ENCODE measurements around the gene ZNF346.
A peak's percentile ranks its signal among the peaks of the same experiment; 100 is the strongest.
"Not testable (repeated sequence)": the region's sequence is repeated elsewhere in the genome, so short reads cannot be mapped to it uniquely, and the experiment has no call there.

The ZNF346 gene

DNA sequence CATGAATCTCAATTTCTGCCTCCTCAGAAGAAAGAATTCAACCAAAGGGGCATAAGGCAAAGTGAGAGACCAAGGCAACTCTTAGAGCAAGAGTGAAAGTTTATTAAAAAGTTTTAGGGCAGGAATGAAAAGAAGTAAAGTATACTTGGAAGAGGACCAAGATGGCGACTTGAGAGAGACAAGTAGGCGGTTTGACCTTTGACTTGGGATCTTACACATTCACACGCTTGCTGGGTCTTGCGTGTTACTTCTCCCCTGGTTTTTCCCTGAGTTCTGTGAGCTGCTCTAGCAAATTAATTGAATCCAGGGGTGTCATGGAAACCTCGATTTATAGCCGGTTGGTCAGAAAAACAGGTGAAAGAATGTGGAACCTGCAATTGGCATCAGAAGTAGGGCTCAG, 7.0 kb downstream of the ZNF346 start:
- Mint-ChIP-seq H3K36me3 (ENCODE audit: low read depth) (peaks cover 17% of the 10 kb centered on the region), H3K4me3 (no peak overlapping the region), H3K27ac (no peak overlapping the region), H3K27me3 (ENCODE audit: low read depth) (no peaks in the 10 kb centered on the region), H3K9me3 (peaks cover 4% of the 10 kb centered on the region), H3K4me1 (ENCODE audit: low read depth) (peaks cover 15% of the 10 kb centered on the region)

DNA sequence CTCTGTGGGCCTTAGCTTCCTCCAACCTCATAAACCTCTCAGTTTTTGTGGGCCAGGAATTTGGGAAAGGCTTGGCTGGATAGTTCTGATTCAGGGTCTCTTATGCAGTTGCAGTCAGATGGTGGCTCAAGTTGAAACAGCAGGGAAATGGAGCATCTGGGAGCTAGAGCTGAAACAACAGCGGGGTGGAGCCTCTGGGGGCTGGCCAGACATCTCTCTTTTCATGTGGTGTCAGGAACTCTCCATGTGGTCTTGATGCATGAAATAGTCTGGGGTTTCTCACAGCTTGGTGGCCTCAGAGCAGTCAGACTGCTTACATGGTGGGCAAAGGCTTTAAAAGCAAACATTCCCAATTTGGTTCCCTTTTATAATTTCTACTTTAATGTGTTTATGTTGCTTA, 13.5 kb downstream of the ZNF346 start:
- H3K4me3 Mint-ChIP-seq, result no peak overlapping the region
- peaks cover 4% of the 10 kb centered on the region for H3K9me3 Mint-ChIP-seq
- peaks cover 8% of the 10 kb centered on the region for H3K36me3 Mint-ChIP-seq (ENCODE audit: low read depth)
- H3K27me3 Mint-ChIP-seq (ENCODE audit: low read depth), result no peaks in the 10 kb centered on the region
- peaks cover 12% of the 10 kb centered on the region for H3K4me1 Mint-ChIP-seq (ENCODE audit: low read depth)
- no peak overlapping the region for H3K27ac Mint-ChIP-seq

DNA sequence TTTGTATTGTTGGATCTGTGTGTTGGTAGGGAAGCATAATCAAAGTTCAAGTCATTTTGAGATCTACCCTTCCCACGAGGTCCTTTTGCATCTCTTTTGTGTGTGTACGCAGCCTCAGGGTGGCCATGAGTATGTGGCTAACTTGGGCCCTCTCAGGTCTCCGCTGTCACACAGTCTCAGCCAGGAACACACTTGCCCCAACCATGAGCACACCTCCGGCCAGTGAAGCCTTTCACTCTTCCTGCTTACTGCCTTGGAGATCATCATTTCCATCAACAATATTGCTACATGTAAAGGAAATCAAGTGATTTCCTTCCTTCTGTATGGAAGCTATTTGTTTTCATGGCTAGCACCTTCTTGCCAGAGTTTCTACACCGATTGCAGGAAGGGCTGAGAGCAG, 13.9 kb downstream of the ZNF346 start:
- peaks cover 8% of the 10 kb centered on the region for H3K36me3 Mint-ChIP-seq (ENCODE audit: low read depth)
- peaks cover 11% of the 10 kb centered on the region for H3K4me1 Mint-ChIP-seq (ENCODE audit: low read depth)
- peak overlapping the region; percentile 19 for H3K27ac Mint-ChIP-seq
- no peak overlapping the region for H3K4me3 Mint-ChIP-seq
- H3K27me3 Mint-ChIP-seq (ENCODE audit: low read depth), result no peaks in the 10 kb centered on the region
- H3K9me3 Mint-ChIP-seq, result peaks cover 3% of the 10 kb centered on the region

DNA sequence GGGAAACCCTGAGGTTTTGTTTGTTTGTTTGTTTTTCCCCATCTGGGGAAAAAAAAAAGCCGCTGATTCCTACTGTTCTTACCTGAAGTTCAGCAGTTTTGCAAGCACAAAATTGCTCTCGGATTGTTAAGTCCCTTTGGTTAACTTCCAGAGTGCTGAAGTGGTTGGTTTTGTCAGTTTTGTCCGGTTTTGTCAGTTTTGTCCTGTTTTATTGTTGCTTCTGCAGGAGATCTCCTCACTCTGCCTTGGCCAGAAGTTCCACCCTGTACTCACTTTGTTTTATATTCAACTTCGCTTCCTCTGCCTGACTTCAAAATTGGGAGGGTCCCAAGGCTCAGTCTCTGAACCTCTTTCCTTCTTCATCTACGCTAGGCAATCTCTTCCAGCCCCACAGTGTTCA, 14.4 kb downstream of the ZNF346 start:
- no peak overlapping the region for H3K27ac Mint-ChIP-seq
- H3K36me3 Mint-ChIP-seq (ENCODE audit: low read depth), result peaks cover 9% of the 10 kb centered on the region
- H3K4me1 Mint-ChIP-seq (ENCODE audit: low read depth), result peaks cover 9% of the 10 kb centered on the region
- no peaks in the 10 kb centered on the region for H3K9me3 Mint-ChIP-seq
- no peak overlapping the region for H3K4me3 Mint-ChIP-seq
- no peaks in the 10 kb centered on the region for H3K27me3 Mint-ChIP-seq (ENCODE audit: low read depth)

DNA sequence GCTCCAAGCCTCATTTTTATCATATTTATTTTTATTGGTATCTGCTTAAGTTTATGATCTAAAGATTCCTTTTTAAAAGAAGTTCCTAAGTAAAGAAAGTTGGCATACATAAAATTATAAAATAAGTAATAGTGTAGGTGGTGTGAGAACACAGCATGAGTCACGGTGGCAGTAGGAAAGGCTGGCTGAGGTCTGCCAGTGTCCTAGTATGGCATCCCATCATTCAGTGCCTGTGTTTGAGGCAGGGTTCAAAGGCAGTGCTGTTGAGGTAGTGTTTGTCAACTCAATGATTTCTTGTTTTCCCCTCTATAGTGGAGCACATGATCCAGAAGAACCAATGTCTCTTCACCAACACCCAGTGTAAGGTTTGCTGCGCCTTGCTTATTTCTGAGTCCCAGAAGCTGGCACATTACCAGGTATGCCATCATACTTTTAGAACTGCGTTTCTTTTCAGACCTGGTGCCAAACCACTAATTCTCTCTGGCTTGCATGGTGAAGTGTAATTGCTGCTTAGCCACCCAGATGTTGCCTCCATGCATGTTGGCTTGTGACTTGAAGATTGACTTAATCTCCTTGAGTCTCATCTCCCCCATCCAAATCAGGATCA, 18.4 kb downstream of the ZNF346 start:
- H3K27ac Mint-ChIP-seq, result no peak overlapping the region
- peaks cover 25% of the 10 kb centered on the region for H3K36me3 Mint-ChIP-seq (ENCODE audit: low read depth)
- no peak overlapping the region for H3K4me3 Mint-ChIP-seq
- no peaks in the 10 kb centered on the region for H3K9me3 Mint-ChIP-seq
- H3K4me1 Mint-ChIP-seq (ENCODE audit: low read depth), result peaks cover 10% of the 10 kb centered on the region
- no peaks in the 10 kb centered on the region for H3K27me3 Mint-ChIP-seq (ENCODE audit: low read depth)

DNA sequence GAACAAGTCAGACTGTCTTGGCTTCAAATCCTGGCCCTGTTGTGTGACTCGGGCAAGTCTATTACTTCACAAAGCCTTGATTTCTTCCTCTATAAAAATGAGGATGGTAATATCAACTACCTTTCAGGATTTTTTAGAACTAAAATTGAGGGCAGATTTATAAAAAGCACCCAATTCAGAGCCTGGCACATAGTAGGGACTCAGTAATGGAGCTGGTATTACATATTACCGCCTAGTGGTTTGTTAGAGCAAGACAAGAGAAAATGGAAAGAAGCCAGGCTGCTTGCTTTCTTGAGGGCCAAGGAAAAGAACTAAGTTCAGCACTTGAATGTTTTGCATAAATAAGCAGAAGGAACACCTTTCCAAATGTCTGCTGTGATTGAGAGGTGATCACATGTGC, 19.4 kb downstream of the ZNF346 start:
- no peaks in the 10 kb centered on the region for H3K9me3 Mint-ChIP-seq
- peaks cover 26% of the 10 kb centered on the region for H3K36me3 Mint-ChIP-seq (ENCODE audit: low read depth)
- H3K4me3 Mint-ChIP-seq, result no peak overlapping the region
- no peaks in the 10 kb centered on the region for H3K27me3 Mint-ChIP-seq (ENCODE audit: low read depth)
- H3K4me1 Mint-ChIP-seq (ENCODE audit: low read depth), result peaks cover 3% of the 10 kb centered on the region
- H3K27ac Mint-ChIP-seq, result no peak overlapping the region

DNA sequence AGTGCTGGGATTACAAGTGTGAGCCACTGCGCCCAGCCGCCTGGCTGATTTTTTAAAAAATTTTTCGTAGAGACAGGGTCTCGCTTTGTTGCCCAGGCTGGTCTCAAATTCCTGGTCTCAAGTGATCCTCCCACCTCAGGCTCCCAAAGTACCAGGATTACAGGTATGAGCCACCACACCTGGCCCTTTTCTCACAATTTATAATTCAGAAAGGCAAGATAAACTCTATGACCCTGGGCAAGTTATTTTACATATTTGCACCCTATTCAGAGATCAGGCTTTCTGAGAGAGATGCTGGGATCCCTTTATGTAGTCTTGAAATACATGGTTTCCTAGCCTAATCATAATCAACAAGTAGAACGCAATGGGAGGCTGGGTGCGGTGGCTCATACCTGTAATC, 20.6 kb downstream of the ZNF346 start:
- Mint-ChIP-seq H3K9me3 (no peaks in the 10 kb centered on the region), H3K4me3 (no peak overlapping the region), H3K36me3 (ENCODE audit: low read depth) (peaks cover 32% of the 10 kb centered on the region), H3K27me3 (ENCODE audit: low read depth) (no peaks in the 10 kb centered on the region), H3K4me1 (ENCODE audit: low read depth) (peaks cover 3% of the 10 kb centered on the region), H3K27ac (no peak overlapping the region)

DNA sequence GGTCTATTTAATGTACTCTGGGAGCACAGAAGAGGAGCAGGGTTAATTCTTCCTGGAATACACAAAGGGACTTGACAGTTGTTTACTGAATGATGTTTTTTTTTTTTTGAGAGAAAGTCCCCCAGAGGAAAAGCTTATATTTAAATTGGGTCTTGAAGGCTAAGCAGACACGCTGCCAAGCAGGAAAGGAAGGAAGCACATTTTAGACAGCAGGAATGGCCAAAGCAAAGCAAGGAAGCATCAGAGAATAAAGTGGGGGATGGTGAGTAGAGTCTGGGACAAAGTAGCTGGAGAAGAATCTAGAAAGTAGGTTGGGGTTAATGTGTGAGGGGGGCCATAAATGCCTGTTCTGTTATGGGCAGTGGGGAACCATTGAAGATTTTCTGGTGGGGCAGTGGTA, 21.5 kb downstream of the ZNF346 start:
- peaks cover 3% of the 10 kb centered on the region for H3K4me1 Mint-ChIP-seq (ENCODE audit: low read depth)
- peaks cover 32% of the 10 kb centered on the region for H3K36me3 Mint-ChIP-seq (ENCODE audit: low read depth)
- H3K4me3 Mint-ChIP-seq, result no peak overlapping the region
- H3K9me3 Mint-ChIP-seq, result no peaks in the 10 kb centered on the region
- no peaks in the 10 kb centered on the region for H3K27me3 Mint-ChIP-seq (ENCODE audit: low read depth)
- H3K27ac Mint-ChIP-seq, result no peak overlapping the region

DNA sequence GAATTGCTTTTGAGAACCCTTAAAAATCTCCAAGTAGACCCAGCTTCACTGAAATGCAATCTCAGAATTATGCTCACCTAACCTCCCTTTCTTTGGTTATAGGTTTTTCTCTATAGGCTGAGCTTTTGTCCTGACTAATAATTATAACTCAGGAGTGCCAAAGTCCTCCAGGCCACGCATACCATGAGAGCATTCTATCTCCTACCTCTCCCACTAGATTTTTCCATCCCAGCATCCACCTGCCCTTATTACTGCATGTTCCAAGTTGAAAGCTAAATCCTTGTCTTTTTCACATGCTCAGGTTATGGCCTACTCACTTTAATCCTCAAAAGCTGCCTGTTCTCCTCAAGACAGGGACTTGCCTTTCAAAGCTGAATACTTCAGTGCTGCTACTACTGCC, 22.1 kb downstream of the ZNF346 start:
- H3K9me3 Mint-ChIP-seq, result no peaks in the 10 kb centered on the region
- peaks cover 35% of the 10 kb centered on the region for H3K36me3 Mint-ChIP-seq (ENCODE audit: low read depth)
- no peak overlapping the region for H3K27ac Mint-ChIP-seq
- H3K27me3 Mint-ChIP-seq (ENCODE audit: low read depth), result no peaks in the 10 kb centered on the region
- H3K4me3 Mint-ChIP-seq, result no peak overlapping the region
- peaks cover 3% of the 10 kb centered on the region for H3K4me1 Mint-ChIP-seq (ENCODE audit: low read depth)

DNA sequence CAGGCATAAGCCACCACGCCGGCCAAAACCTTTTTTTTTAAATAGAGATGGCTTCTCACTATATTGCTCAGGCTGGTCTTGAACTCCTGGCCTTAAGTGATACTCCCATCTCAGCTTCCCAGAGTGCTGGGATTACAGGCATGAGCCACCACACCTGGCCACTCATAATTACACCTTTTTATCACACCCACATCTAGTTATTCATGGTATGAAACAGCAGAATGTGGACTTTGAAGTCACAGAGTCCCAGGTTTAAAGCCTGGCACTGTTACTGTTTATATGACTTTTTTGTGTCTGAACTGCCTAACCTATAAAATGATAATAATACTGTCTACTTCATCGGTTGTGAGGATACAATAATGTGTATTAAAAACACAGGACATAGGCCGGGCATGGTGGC, 23.1 kb downstream of the ZNF346 start:
- Mint-ChIP-seq H3K27ac (no peak overlapping the region), H3K9me3 (no peaks in the 10 kb centered on the region), H3K27me3 (ENCODE audit: low read depth) (no peaks in the 10 kb centered on the region), H3K4me3 (no peak overlapping the region), H3K36me3 (ENCODE audit: low read depth) (peaks cover 37% of the 10 kb centered on the region), H3K4me1 (ENCODE audit: low read depth) (peaks cover 3% of the 10 kb centered on the region)

DNA sequence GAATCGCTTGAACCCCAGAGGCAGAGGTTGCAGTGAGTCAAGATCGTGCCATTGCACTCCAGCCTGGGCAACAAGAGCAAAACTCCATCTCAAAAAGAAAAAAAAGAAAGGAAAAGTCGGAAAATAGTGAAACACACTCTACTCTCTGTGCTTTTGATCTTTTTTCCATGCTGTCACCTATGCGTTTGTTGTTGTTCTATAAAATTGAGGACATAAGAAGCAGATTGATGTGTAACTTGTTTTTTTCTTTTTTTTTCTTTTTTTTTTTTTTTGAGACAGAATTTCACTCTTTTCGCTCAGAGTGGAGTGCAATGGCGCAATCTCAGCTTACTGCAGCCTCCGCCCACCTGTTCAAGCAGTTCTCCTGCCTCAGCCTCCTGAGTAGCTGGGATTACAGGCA, 26.0 kb downstream of the ZNF346 start:
- not testable (repeated sequence) for H3K4me1 Mint-ChIP-seq (ENCODE audit: low read depth); H3K4me3 Mint-ChIP-seq; H3K9me3 Mint-ChIP-seq; H3K27ac Mint-ChIP-seq; H3K27me3 Mint-ChIP-seq (ENCODE audit: low read depth)
- peaks cover 24% of the 10 kb centered on the region for H3K36me3 Mint-ChIP-seq (ENCODE audit: low read depth)

DNA sequence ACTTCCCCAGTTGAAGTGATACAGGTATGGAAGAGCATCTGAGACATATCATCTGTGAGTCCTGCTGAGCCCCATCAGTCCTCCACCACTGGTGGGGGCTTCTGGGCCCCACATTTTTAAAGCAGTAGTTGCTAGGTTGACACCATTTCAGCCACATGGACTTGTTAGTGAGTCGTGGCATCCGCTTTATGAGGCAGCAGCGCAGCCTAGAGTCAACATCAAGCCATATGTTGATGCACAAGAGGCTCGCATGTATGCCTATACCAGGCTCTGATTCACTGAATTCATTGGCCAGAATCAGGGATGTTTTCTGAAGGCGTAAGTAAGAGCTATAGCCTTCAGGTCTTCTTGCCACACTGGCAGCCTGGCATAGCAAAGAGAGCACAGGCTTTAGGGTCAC, 26.8 kb downstream of the ZNF346 start:
- Mint-ChIP-seq H3K36me3 (ENCODE audit: low read depth) (peaks cover 20% of the 10 kb centered on the region), H3K9me3 (no peaks in the 10 kb centered on the region), H3K27ac (no peak overlapping the region), H3K27me3 (ENCODE audit: low read depth) (no peaks in the 10 kb centered on the region), H3K4me1 (ENCODE audit: low read depth) (no peaks in the 10 kb centered on the region), H3K4me3 (no peak overlapping the region)

DNA sequence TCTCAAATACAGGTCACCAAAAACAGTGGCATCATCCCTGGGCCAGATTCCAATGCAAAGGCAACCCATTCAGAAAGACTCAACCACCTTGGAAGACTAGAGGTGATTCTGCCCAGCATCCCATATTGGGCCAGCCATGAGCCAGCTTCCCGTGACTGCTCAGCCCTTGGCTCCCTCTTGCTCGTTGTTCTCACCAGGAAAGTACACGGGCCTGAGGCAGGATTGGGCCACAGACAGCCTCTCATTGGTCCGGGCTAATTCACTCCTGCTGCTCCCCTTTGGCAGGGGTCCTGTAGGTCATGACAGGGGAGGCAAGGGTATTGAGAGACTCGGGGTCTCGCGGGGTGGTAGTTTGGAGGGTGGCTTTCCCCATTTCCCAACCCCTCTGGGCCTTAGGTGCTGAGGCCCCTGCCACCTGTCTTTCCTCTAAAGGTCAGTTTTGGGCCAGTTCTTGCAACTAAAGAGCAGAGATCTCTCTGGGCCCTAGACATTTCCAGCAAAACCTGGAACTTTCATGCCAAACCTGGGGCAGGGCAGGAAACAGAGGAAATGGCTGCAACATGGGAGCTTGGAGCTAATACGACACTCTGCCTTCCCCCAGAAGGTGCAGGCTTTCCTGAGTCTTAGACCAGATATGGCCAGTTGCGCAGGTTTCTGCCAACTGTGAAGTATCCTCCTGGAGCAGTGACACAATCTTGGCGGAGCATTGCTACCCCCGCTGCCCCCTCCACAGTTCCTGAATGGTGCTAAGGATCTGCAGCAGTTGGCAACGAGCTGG, 42.2 kb downstream of the ZNF346 start:
- Mint-ChIP-seq H3K4me3 (no peak overlapping the region), H3K36me3 (ENCODE audit: low read depth) (peaks cover 15% of the 10 kb centered on the region), H3K4me1 (ENCODE audit: low read depth) (no peaks in the 10 kb centered on the region), H3K27me3 (ENCODE audit: low read depth) (no peaks in the 10 kb centered on the region), H3K27ac (no peak overlapping the region), H3K9me3 (no peaks in the 10 kb centered on the region)

DNA sequence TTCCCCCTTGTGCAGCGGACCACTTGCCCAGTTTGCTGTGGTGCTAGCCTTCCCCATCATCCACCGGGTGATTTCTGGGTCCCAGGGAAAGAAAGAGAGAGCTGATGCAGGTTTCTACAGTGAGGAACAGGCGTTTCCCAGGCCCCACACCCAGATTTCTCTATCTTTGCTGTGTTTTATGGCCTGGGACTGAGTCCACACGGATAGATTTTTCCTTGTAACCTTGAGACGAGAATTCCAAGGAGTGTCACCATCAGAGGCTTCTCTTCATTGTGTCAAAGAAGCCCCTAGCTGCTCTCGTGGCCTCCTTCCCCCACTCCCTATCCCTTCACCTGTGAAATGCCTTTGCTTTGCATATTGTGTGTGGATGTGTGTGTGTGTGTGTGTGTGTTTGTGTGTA, 43.0 kb downstream of the ZNF346 start:
- H3K27ac Mint-ChIP-seq, result no peak overlapping the region
- no peak overlapping the region for H3K4me3 Mint-ChIP-seq
- H3K4me1 Mint-ChIP-seq (ENCODE audit: low read depth), result no peaks in the 10 kb centered on the region
- no peaks in the 10 kb centered on the region for H3K9me3 Mint-ChIP-seq
- no peaks in the 10 kb centered on the region for H3K27me3 Mint-ChIP-seq (ENCODE audit: low read depth)
- peaks cover 13% of the 10 kb centered on the region for H3K36me3 Mint-ChIP-seq (ENCODE audit: low read depth)

DNA sequence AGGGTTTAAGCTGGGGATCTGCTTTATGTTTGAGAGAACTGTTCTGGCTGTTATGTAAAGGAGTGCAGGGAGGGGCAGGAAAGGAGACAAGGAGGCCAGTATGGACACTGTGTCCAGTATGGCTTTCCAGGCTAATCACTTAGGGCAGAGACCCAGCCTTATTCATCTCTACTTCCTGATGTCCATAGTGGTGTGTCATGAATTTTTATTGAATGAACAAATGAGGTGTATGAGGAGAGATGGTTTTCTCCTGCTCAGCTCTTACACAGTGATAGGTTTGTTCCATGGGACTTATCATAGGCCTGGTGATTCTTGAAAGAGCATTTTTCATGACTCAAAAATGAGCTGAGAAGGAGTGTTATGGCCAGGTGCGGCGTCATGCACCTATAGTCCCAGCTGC, 43.7 kb downstream of the ZNF346 start:
- Mint-ChIP-seq H3K4me1 (ENCODE audit: low read depth) (no peaks in the 10 kb centered on the region), H3K27me3 (ENCODE audit: low read depth) (no peaks in the 10 kb centered on the region), H3K27ac (no peak overlapping the region), H3K9me3 (no peaks in the 10 kb centered on the region), H3K36me3 (ENCODE audit: low read depth) (peaks cover 13% of the 10 kb centered on the region), H3K4me3 (no peak overlapping the region)
